HG02870 (cell line): ENCODE data around the gene CST1.
"Not testable (repeated sequence)": the region's sequence is repeated elsewhere in the genome, so short reads cannot be mapped to it uniquely, and the experiment has no call there.

Experiments used
- ATAC-seq: cut with Tn5 transposase; IDR thresholded peaks from one replicate; pipeline ENCODE4 v1.9.1; 2021; ENCODE audit warnings: mild to moderate bottlenecking, moderate library complexity; ENCODE audit not compliant: unreplicated experiment

The CST1 gene

GRCh38 chr20:23711778-23712177 lies 39.0 kb downstream of the CST1 start:
- not testable (repeated sequence) for ATAC-seq

GRCh38 chr20:23710771-23711170 lies 40.0 kb downstream of the CST1 start:
- no peak for ATAC-seq

- no peak for ATAC-seq
These were observed 44.8 kb downstream of the CST1 start for GRCh38 chr20:23705895-23706294.

GRCh38 chr20:23702021-23702420 lies 48.7 kb downstream of the CST1 start:
- no peak for ATAC-seq

- ATAC-seq: no peak
These were observed 49.8 kb downstream of the CST1 start for GRCh38 chr20:23700931-23701330.

GRCh38 chr20:23697947-23698346 lies 52.8 kb downstream of the CST1 start:
- no peak for ATAC-seq
